GM18499 (cell line): ENCODE measurements around the gene HOOK2.
"Not testable (repeated sequence)": the region's sequence is repeated elsewhere in the genome, so short reads cannot be mapped to it uniquely, and the experiment has no call there.

ENCODE experiments used
- ATAC-seq: cut with Tn5 transposase; IDR thresholded peaks from one replicate; pipeline ENCODE4 v1.9.1; 2021; ENCODE audit warnings: moderate number of reproducible peaks; ENCODE audit not compliant: insufficient read depth, unreplicated experiment

HOOK2 gene

DNA sequence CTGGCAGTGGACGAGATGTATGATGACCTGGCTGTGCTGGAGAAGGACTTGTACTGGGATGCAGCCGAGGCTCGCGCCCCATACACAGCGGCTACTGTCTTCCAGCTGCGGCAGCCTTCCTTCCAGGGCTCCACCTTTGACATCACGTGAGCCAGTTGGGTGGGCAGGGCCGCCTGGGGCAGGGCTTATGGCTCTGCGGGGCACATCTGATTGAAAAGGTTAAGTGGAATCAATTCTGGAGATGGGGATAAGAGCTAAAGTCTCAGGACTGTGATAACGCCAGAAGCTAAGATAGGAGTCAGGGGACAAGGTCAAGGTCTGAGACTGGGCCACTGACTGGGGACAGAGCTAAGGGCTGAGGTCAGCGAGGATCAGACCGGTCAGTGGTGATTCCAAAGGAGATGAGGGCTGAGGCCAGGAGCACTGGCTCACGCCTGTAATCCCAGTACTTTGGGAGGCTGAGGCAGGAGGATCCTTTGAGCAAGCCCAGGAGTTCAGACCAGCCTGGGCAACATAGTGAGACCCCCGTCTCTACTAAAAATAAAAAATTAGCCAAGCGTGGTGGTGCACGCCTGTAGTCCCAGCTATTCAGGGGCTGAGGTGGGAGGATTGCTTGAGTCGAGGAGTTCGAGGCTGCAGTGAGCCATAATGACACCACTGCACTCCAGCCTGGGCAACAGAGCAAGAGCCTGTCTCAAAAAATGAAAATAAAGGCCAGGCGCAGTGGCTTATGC, 19.0 kb downstream of the HOOK2 start:
- ATAC-seq, result no peak

DNA sequence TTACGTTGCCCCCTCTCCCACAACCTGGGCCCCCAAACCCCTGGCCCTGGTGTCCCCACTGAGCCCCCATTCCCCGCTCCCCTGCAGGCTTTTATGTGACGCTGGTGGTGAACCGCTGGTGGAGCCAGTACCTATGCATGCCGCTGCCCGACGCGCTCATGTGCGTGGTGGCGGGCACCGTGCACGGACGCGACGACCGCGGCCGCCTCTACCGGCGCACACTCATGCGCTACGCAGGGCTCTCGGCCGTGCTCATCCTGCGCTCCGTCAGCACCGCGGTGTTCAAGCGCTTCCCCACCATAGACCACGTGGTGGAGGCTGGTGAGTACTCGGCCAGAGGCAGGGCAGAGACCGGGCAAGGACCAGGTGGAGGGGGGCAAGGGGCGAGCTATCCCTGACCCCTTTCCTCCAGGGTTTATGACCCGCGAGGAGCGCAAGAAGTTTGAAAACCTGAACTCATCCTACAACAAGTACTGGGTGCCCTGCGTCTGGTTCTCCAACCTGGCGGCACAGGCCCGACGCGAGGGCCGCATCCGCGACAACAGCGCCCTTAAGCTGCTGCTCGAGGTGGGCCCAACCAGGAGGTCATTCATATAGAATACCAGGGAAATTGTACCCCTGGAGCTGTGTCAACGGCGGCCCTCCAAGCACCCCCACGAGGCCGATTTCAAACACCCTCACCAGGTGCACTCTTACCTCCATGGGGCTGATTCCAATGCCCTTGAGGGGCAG, 20.7 kb downstream of the HOOK2 start:
- no peak for ATAC-seq

DNA sequence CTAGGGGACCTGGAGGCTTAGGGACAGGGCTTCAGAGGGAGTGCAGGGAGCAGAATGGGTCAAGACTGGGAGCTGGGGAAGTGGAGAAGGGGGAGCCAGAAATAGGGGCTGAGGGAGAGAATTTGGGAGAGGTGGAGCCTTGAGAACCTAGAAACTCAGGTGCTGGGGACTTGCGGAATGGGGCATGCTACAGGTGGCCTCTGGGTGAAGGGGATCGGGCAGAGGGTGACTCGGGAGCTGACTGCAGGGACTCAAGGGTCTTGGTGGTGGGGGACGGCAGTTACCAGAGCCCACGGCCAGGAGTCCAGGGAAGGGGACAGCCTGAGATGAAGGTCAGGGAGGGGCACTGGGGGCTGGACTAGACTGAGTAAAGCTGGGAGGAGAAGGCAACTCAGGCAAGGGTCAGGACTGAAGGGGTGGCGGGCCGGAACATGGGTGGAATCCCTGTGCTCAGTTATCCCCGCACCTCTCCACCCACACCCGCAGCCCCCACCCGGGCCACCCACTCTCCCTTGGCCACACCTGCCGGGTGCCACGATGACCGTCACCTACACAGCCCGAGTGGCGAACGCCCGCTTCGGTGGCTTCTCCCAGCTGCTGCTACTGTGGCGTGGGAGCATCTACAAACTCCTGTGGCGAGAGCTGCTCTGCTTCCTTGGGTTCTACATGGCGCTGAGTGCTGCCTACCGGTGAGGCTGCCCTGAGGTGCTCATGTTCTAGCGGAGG, 23.1 kb downstream of the HOOK2 start:
- no peak for ATAC-seq

DNA sequence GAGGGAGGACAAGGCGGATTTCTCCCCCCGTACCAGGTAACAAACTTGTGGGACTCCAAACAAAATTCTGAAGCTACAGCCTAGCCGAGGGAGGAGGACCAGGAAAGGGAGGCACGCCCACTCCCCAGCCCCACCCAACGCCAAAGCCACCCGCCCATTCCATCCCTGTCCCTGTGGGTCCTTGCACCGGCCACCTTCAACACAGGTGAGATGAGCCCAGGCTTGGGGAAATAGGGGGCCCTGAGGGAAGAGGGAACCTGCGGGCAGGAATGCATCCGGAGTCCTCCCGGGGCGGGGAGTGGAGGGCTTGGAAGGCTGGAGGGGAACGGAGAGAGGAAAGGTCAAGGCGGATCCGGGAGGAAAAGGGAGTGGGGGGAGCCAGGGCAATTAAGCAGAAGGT, 23.7 kb downstream of the HOOK2 start, which contains the start of gene BEST2:
Gene BEST2 (plus strand): TSS at position 157 of the 400 bp plus-strand sequence. CDS start 802 bp downstream, outside the sequence.
- no peak for ATAC-seq

DNA sequence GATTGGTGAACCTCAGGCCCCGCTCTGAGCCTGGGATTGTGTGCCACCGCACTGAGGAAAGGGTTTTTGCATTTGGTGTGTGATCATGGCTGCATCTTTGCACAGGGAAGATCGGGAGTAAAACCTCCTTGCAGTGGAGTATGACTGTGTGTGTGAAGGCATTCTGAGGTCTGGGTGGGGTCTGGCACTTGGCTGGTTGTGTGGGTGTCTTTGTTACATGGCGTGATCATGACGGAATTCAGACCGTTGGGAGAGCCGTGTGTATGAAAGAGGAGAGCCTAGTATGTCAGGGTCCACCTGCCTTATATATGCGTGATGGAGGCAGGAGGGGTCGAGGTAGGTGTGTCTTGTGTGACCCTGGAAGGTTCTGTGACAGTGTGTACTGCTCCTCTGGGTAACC, 24.5 kb downstream of the HOOK2 start:
- no peak for ATAC-seq

DNA sequence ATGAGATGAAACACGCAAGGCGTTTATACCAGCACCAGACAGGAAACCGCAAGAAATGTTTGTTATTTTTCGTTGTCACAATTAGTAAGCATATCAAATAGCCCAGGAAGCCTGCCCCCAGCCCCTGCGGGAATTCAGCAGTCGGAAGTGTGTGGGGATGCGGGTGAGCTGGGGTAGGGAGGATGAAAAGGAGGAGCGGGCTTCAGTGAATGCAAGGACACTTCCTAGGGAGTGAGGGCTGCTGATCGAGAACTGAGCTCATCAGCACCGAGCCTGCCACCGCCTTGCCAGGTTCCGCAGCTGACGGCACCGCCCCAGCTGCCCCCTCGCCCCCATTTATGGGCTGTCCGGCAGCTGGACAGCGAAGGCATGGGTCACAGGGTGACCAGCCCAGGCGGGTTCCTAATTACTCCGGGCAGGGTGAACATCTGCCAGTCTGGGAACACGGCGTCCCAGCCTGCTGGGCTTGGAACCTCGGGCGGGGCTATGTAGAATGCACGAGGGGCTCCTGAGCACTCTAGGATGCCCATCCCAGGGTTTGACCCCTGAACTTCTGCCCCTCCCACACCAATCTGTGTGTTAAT, 25.3 kb downstream of the HOOK2 start:
- no peak for ATAC-seq

DNA sequence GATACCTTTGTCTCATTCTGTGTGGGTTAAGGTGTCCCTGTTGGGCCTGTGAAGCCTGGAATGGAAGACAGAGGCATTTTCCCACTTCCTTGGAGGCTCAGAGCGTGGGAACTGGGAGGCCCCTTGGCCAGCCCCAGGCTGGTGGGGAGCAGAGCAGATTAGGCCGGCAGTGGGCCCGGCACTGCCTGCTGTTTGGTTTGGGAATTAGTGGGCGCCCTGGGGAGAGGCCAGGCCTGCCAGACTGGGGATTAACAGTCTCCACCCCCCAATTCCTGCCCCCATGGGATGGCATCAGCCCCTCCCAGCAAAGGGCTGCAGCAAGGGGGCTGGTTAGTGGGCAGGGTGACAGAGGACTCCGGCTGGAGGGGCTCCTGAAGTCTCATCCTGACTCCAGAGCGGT, 26.9 kb downstream of the HOOK2 start:
- no peak for ATAC-seq

DNA sequence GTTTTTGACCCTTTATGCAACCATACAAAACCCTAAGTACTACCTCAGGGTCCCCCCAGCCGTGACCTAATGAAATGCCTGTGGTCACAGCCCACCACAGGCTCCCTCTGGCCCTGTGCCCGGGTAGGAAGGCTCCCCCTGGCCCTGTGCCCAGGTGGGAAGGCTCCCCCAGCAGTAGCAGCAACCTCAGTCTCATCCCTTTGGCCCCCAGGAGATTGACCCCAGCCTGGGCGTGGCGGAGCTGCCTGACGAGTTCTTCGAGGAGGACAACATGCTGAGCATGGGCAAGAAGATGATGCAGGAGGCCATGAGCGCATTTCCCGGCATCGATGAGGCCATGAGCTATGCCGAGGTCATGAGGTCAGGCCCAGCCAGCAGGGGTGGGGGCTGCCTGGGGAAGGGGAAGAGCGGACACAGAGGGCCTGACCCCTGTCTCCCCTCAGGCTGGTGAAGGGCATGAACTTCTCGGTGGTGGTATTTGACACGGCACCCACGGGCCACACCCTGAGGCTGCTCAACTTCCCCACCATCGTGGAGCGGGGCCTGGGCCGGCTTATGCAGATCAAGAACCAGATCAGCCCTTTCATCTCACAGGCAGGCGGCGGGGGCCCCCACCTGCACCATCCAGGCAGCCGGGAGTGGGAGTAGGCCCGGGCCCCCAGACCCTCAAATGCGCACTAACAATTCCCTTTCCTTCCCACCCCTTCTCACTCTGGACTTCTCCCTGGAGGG, 30.0 kb downstream of the HOOK2 start:
- ATAC-seq, result no peak

DNA sequence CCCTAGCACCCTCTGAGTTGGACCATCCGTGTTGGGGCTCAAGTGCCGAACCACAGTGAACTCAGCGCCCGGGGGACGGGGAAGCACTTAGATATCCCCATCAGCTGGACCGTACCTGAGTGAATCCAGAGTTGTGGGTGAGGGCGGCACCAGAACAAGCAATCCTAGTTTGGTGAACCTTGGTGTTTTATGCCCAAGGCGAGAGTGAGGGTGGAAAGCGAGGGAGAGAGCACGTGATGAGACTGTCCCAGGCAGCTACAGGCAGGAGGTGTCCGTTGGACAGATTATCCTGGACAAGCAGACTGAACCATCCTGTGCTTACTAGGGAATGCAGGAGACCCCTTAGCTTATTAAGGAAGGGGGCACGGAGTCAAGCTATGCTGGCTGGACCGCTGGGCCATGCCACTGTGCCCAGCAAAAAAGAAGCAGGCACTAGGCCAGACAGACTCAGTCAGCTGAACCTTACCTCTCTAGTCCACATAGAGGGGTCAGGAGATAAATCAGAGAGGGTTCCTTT, 37.5 kb downstream of the HOOK2 start:
- ATAC-seq, result no peak

DNA sequence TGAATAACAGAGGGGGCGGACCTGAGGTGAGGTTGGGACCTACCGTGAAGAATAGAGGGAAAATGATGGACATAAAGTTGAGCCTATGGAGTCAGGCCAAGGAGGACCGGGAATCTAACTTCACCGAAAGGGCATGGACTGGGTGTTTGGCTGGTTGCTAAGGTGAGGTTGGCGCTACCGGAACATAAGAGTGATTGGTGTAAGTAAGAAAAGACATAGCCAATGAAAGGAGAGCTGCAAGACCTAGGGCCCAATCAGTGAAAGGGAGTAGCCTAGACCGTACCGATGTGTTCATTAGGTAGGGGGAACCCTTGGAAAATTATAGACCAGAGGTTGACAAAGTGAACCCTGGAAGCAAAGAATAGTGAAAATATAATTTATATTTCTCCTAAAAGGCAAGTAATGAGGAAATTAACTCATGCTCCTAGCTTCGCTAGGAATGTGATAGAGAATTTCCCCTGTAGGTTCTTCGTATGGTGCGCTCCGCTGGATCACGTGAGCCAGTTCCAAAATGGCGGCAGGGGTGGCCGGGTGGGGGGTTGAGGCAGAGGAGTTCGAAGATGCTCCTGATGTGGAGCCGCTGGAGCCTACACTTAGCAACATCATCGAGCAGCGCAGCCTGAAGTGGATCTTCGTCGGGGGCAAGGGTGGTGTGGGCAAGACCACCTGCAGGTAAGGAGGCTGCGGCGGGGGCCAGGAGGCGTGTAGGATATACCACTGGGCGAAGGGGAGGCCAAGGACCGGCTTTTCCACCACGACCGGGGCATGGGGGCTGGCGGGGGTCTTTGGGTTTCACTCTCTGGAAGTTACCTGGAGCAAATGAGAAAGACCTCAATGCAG, 38.1 kb downstream of the HOOK2 start, which contains the start of gene GET3:
Gene GET3 (plus strand): TSS at position 503 of the 840 bp plus-strand sequence. CDS start 9 bp downstream, at position 512.
- ATAC-seq, result peak; percentile 55

DNA sequence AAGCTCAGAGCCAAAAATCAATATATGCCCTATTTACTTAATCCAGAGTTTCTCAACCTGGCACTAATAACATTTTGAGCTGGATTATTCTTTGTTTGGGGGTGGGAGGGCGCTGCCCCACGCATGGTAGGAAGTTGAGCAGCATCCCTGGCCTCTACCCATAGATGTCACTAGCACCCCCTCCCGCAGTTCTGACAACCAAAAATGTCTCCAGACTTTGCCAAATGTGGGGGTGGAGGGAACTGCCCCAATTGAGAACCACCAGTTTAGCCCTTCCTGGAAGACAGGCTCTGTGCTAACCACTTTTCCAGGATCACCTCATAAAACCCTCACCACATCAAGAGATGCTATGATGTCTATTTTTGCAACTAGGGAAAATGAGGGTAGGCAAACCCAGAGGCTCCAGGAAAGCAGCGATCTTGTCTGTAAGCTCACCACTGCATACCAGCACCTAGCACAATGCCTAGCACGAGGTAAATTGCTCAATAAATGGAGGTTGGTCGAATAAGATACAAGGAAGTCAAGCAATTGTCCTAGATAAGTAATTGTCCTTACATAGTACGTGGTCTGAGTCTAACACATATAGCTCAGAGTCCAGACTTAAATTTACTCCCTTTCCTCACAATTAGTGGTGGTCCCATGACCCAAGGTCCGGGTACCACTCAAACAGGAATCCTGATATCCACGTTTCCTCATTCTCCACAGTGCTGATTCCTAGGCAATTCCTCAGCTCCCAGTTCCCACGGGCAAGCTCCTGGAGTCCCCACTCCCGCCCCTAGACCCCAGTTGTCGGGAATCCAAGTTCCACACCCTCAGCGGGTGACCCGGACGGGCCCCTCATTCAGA, 41.8 kb downstream of the HOOK2 start:
- ATAC-seq, result no peak

DNA sequence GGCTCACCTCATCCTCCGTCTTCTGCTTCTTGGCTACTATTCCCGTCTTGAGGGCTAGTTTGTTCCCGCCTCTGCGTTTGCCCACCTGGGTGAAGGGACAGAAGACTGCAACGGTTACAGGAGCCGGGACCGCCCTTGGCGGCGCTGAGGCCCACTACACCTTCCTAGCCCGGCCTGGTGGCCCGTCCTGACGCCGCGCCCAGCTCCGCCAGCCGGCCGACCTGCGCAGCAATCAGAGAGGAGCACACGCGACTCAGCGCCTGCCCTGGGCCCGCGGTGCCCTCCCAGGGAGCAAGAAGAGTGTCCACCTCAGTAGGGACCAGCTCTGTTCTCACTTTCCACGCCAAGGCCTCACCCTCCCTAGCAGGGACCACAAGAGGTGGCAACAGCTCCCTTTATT, 44.0 kb downstream of the HOOK2 start:
- no peak for ATAC-seq

DNA sequence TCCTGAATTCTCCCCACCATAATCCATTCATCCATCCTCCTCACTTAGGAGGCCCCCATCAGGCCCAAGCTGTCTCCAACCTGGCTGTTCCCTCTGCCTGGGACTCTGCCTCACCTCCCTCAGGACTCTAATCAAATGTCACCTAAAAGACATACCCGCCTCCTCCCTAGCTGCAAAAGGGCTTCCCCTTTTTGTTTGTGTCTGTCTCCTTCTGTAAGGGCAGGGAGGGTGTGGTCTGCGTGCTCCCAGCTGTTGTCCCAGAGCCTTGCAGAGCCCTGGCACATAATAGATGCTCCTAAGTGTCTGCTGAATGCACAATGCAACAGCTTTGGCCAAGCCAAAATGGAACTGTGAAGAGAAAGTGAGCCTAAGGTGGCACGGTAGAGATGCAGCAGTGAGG, 45.3 kb downstream of the HOOK2 start:
- ATAC-seq, result no peak

DNA sequence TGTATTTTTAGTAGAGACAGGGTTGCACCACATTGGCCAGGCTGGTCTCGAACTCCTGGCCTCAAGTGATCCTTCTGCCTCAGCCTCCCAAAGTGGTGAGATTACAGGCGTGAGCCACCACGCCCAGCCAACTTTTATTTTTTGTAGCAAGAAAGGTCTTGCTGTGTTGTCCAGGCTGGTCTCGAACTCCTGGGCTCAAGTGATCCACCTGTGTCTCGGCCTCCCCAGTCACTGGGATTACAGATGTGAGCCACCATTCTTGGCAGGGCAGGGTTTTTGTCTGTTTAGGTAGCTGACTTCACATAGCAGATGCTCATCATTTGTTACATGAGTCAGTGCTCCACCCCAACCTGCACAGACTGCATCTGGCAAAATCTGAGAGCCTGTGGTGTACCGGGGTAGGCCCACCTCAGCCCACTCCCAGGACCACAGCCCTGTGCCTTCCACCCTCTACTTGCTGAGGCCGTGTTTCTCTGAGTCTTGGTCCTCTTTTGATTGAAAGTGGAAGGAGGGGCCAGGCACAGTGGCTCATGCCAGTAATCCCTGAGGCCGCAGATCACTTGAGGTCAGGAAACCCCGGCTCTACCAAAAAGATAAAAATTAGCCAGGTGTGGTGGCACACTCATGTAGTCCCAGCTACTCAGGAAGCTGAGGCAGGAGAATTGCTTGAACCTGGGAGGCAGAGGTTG, 47.5 kb downstream of the HOOK2 start:
- ATAC-seq, result no peak

DNA sequence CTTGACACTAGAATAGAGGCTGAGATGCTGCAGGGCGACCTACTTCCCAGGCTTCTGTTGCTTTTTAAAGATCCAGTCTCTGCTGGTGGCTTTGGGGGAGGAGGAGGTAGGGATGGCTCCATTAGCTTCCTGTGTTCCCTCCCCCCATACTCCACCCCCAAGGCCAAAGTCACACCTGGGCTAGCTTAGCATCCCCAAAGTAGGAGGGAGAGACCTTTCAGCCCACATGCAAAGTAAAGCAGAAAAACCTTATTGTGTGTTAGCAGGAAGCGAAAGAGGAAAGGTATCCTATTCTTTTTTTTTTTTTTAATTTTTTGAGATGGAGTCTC, 48.4 kb downstream of the HOOK2 start:
- ATAC-seq, result no peak

DNA sequence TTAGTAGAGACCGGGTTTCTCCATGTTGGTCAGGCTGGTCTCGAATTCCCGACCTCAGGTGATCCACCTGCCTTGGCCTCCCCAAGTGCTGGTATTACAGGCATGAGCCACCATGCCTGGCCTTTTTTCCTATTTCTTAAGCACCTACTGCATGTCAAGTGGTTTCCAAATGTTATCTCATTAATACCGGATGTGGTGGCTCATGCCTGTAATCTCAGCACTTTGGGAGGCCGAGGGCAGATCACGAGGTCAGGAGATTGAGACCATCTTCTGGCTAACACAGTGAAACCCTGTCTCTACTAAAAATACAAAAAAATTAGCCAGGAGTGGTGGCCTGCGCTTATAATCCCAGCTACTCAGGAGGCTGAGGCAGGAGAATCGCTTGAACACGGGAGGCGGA, 49.7 kb downstream of the HOOK2 start:
- not testable (repeated sequence) for ATAC-seq

DNA sequence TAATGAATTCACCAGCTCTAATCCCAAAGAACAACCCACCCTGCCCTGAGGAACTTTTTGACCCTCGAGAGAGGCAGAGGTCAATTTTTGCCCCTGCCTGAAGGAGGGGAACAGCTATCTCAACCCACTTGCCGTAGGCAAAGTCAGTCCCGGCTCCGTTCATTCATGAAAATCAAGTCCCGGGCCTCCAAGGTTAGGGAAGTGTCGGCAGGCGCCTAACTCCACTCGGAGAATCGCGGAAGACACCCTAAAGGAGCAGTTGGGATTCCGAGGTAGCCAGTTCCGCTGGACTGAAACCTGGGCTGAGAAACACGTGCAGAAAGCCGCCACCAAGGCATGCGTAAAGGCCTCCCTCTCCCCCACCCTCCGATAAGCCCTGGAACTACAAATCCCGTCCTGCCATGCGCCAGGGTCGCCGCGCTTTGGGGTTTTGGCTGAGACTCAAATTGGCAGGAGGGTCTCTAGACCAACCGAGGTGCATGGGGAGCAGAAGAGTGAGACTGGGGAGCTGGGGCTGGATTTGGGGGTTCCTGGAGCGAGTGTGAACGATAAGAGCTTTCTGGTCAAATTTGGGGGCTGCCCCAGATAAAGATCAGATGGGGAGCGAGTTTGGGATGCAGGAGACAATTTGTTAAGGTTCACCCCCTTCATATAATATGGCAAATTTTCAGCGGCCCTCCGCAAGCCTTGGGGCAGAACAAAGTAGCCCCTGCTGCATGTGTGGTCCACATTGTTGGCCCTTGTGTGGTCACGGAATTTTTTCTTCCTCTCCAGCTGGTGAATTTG, 51.5 kb downstream of the HOOK2 start, which contains the start of gene TNPO2:
Gene TNPO2 (minus strand): TSS at position 292 of the 786 bp plus-strand sequence. CDS start 2,955 bp downstream, outside the sequence.
- ATAC-seq, result no peak
